CD4-positive, alpha-beta memory T cell (primary cell): ENCODE data around the gene SCLT1. TPM values are rescaled to one million over a fixed set of nuclear protein-coding genes. Genes with fewer than 3 reads are reported as not detected.

ENCODE experiments used
- CTCF ChIA-PET: fragments of 350-600 bp; sonication (Branson Sonifier 250); formaldehyde crosslinking; loops from one replicate; lab custom pipeline; 2021; ENCODE audit warnings: inconsistent platforms; ENCODE audit not compliant: partially characterized antibody; lab: Charles Lee
- POLR2A ChIA-PET: fragments of 350-600 bp; sonication (Branson Sonifier 250); formaldehyde crosslinking; loops from one replicate; lab custom pipeline; 2021; ENCODE audit not compliant: partially characterized antibody; lab: Charles Lee
- DNase-seq, 5 donors: peaks; one replicate each; pipeline versions ENCODE4 v3.0.0 to v3.0.0-alpha.2; 2020 to 2022; ENCODE audit warnings: mixed read lengths in 1 of 5
- H3K27ac ChIP-seq: one replicate; pipeline ENCODE4 v1.7.0; 2013; ENCODE audit warnings: low read depth, low read length
- H3K27me3 ChIP-seq: 2 replicates; pipeline ENCODE4 v1.7.0; 2013; ENCODE audit warnings: mild to moderate bottlenecking, low read length, moderate library complexity; ENCODE audit not compliant: insufficient read depth
- H3K36me3 ChIP-seq: 2 replicates; pipeline ENCODE4 v1.7.0; 2013; ENCODE audit warnings: mild to moderate bottlenecking, low read length, moderate library complexity; ENCODE audit not compliant: insufficient read depth
- H3K4me1 ChIP-seq: 2 replicates; pipeline ENCODE4 v1.7.0; 2013; ENCODE audit warnings: mild to moderate bottlenecking, low read length, moderate library complexity; ENCODE audit not compliant: insufficient read depth
- H3K4me3 ChIP-seq, 2 donors: one replicate each; pipeline ENCODE4 v1.7.0; 2013; ENCODE audit warnings: low read length in 2 of 2, mild to moderate bottlenecking in 1 of 2
- H3K9me3 ChIP-seq, 2 donors: one replicate each; pipeline ENCODE4 v1.7.0; 2013; ENCODE audit warnings: low read length in 2 of 2, control low read depth in 1 of 2; ENCODE audit not compliant: control insufficient read depth in 1 of 2
- H3K27ac Mint-ChIP-seq, 7 donors: one replicate each; pipeline ENCODE4 v1.8.0; 2020 to 2021; ENCODE audit warnings: mixed read lengths in 7 of 7, mild to moderate bottlenecking in 6 of 7, inconsistent platforms in 3 of 7, moderate library complexity in 3 of 7
- H3K27me3 Mint-ChIP-seq, 2 donors: one replicate each; pipeline ENCODE4 v1.8.0; 2020 to 2021; ENCODE audit warnings: mixed read lengths in 2 of 2
- H3K36me3 Mint-ChIP-seq, 2 donors: one replicate each; pipeline ENCODE4 v1.8.0; 2020 to 2021; ENCODE audit warnings: mixed read lengths in 2 of 2, inconsistent platforms in 1 of 2, mild to moderate bottlenecking in 1 of 2
- H3K4me1 Mint-ChIP-seq, 4 donors: one replicate each; pipeline ENCODE4 v1.8.0; 2020 to 2021; ENCODE audit warnings: mixed read lengths in 4 of 4, mild to moderate bottlenecking in 1 of 4
- H3K4me3 Mint-ChIP-seq, 8 donors: one replicate each; pipeline ENCODE4 v1.8.0; 2020 to 2021; ENCODE audit warnings: mixed read lengths in 8 of 8, mild to moderate bottlenecking in 7 of 8, moderate library complexity in 6 of 8, inconsistent platforms in 3 of 8
- H3K9me3 Mint-ChIP-seq, 8 donors: one replicate each; pipeline ENCODE4 v1.8.0; 2020 to 2021; ENCODE audit warnings: mixed read lengths in 8 of 8, mild to moderate bottlenecking in 5 of 8, inconsistent platforms in 3 of 8, moderate library complexity in 1 of 8
- intact Hi-C: fragments of 100-400 bp; cut with micrococcal nuclease; formaldehyde crosslinking; loops from one replicate; pipeline ENCODE4 v1.15.1; 2023
- polyA plus RNA-seq, 2 donors: library from polyadenylated mRNA; unstranded; fragments of 300-500 nt; fragmentation: Illumina TruSeq; gene quantifications; one replicate each; pipeline ENCODE4 v1.2.3, GENCODE V29; 2021
- total RNA-seq, 2 experiments: library from RNA; stranded (reverse); gene quantifications; one replicate each; pipeline ENCODE4 v1.2.3, GENCODE V29; 2021

The SCLT1 gene
- total and polyA plus RNA-seq, 4 experiments from 2014 or later: 4.3 to 20.8 (median 12.0) TPM

DNA sequence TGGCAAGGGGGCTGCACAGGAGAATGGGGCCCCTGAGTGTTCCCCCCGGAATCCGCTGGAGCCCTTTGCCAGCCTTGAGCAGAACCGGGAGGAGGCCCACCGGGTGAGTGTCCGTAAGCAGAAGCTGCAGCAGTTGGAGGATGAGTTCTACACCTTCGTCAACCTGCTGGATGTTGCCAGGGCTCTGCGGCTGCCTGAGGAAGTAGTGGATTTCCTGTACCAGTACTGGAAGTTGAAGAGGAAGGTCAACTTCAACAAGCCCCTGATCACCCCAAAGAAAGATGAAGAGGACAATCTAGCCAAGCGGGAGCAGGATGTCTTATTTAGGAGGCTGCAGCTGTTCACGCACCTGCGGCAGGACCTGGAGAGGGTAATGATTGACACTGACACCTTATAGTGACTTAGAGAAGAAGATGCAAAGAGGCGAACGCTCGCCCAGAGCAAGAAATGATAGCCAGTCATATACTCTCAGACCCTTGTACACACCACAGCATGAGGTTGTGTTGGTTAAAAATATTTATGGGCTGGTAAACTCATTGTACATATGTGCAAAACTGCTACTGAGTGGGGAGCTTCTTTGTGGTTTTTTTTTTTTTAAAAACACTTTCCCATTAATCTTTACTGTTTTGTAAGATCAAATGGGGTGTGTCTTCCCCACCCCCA lies 231.4 kb downstream of the SCLT1 start:
- peaks cover 67 to 84% of the 10 kb centered on the region in 2 donors for H3K36me3 Mint-ChIP-seq
- peak overlapping the region; percentile 50 for H3K27ac ChIP-seq

DNA sequence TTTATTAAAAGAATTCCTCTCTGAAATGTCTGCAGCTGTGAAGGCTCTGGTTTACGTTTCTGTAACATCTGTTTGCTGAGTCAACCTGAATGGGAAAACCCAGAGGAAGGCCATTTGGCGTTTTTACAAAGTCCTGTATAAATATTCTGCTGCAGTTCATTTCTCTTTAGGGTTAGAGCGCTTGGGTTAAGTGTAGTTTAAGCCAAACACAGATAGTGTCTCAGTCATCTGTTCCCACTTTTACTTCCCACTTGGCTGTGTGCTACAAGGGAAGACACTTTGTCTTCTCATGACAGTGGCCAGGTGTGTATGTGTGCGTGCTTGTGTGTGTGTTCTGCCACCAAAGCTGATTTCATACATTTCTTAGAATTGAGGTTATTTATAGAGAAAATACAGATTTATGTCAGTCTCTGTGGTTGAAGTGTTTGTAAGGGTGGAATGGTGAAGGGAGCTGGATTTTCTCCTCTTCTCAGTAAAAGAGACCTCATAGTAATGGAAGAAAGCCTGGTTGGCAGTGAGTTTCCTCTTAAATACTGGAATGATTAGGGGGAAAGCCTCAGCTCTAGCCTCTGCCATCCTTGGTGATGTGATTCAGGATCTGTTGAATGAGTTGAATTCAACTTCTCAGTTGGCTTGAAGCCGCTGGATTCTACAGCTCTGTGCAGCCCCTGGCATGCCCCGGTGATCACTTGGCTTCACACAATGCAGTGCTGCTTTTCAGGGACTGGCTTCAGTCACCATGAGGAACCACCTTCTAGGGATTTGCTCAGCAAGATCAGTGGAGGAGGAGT lies 233.3 kb downstream of the SCLT1 start:
- peaks cover 60 to 83% of the 10 kb centered on the region in 2 donors for H3K36me3 Mint-ChIP-seq
- no peak overlapping the region for H3K4me3 Mint-ChIP-seq
- Histone ChIP-seq H3K4me3 (no peak overlapping the region), H3K27ac (no peak overlapping the region), H3K27me3 (no peaks in the 10 kb centered on the region), H3K36me3 (peaks cover 33% of the 10 kb centered on the region), H3K4me1 (peaks cover 29% of the 10 kb centered on the region), H3K9me3 (no peaks in the 10 kb centered on the region)
- DNase-seq: no peak
- H3K9me3 Mint-ChIP-seq: peaks cover 0 to 2% (median 0%) of the 10 kb centered on the region in 8 donors
- POLR2A ChIA-PET: no interaction called here
- CTCF ChIA-PET: interaction anchor here (0.8 to 5.9 kb wide), 3 partner anchors 19 to 77 kb away, joined by 3 to 52 read pairs (median 3); no protein-coding TSS in a partner anchor
- H3K4me1 Mint-ChIP-seq: peaks cover 32 to 50% (median 41%) of the 10 kb centered on the region in 4 donors
- intact Hi-C loops: loop anchor here (5.0 kb wide), 1 partner anchor 232 kb away; the partner anchor contains the start of gene SCLT1
- H3K27me3 Mint-ChIP-seq: no peaks in the 10 kb centered on the region
- peak overlapping the region in 5 of 7 donors; percentile 8 to 77 (median 25) for H3K27ac Mint-ChIP-seq

More for the DNA sequence above, 231.4 kb downstream of the SCLT1 start:
- Mint-ChIP-seq H3K4me1 (peaks cover 36 to 49% (median 42%) of the 10 kb centered on the region in 4 donors), H3K4me3 (peak overlapping the region; percentile 11 to 75 (median 62)), H3K27ac (peak overlapping the region; percentile 87 to 96 (median 93)), H3K9me3 (peaks cover 0 to 2% (median 0%) of the 10 kb centered on the region in 8 donors), H3K27me3 (no peaks in the 10 kb centered on the region)
- no peak overlapping the region for H3K4me3 ChIP-seq
- peaks cover 14% of the 10 kb centered on the region for H3K36me3 ChIP-seq
- H3K9me3 ChIP-seq: no peaks in the 10 kb centered on the region
- intact Hi-C loops: loop anchor here (5.0 kb wide), 1 partner anchor 230 kb away; the partner anchor contains the start of gene SCLT1
- DNase-seq: peak in 3 of 5 donors; percentile 6 to 16 (median 13)
- ChIA-PET CTCF (interaction anchor here (0.6 to 5.9 kb wide), 21 partner anchors 8 to 670 kb away, joined by 3 to 52 read pairs (median 5); partner anchors contain the start of genes JADE1 and SCLT1), POLR2A (interaction anchor here (0.8 to 1.7 kb wide), 4 partner anchors 49 to 287 kb away, joined by 3 to 5 read pairs (median 4); no protein-coding TSS in a partner anchor)
- peaks cover 29% of the 10 kb centered on the region for H3K4me1 ChIP-seq
- H3K27me3 ChIP-seq: no peaks in the 10 kb centered on the region

- Histone ChIP-seq H3K36me3 (peaks cover 35% of the 10 kb centered on the region), H3K4me1 (peaks cover 39% of the 10 kb centered on the region), H3K27ac (no peak overlapping the region), H3K9me3 (no peaks in the 10 kb centered on the region), H3K27me3 (no peaks in the 10 kb centered on the region), H3K4me3 (no peak overlapping the region)
- DNase-seq: no peak
- Mint-ChIP-seq H3K9me3 (peaks cover 0 to 2% (median 0%) of the 10 kb centered on the region in 8 donors), H3K4me3 (peak overlapping the region in 1 of 8 donors; percentile 50), H3K36me3 (peaks cover 64 to 85% of the 10 kb centered on the region in 2 donors), H3K4me1 (peaks cover 39 to 60% (median 50%) of the 10 kb centered on the region in 4 donors), H3K27me3 (no peaks in the 10 kb centered on the region), H3K27ac (peak overlapping the region in 5 of 7 donors; percentile 11 to 85 (median 67))
- POLR2A ChIA-PET: no interaction called here
- intact Hi-C loops: no loop called here
- CTCF ChIA-PET: no interaction called here
These were observed 234.3 kb downstream of the SCLT1 start for GRCh38 chr4:128858879-128859671.

DNA sequence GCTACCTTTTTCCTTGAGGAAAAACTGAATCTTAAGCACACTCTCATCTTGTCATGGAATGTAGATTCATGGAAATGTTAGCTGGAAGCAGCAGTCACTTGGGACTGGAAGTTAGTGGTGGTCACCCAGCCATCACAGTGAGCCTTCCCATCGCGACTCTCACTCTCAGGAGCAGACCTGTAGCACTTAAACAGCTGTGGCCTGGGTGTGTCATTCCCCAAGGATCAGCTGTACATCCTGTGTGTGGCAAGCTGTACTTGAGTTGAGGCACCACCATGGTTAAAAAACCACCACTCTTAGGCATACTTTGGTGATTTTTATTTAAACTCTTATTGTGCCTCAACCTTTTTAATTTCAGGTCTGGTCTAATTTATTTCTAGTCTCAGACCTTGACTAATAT lies 237.1 kb downstream of the SCLT1 start:
- peaks cover 24 to 59% (median 38%) of the 10 kb centered on the region in 4 donors for H3K4me1 Mint-ChIP-seq
- Histone ChIP-seq H3K4me3 (no peak overlapping the region), H3K27me3 (no peaks in the 10 kb centered on the region), H3K4me1 (peaks cover 27% of the 10 kb centered on the region), H3K9me3 (no peaks in the 10 kb centered on the region), H3K27ac (no peak overlapping the region), H3K36me3 (peaks cover 48% of the 10 kb centered on the region)
- peaks cover 69 to 86% of the 10 kb centered on the region in 2 donors for H3K36me3 Mint-ChIP-seq
- no peak overlapping the region for H3K4me3 Mint-ChIP-seq
- intact Hi-C loops: no loop called here
- H3K27me3 Mint-ChIP-seq: no peaks in the 10 kb centered on the region
- H3K27ac Mint-ChIP-seq: peak overlapping the region in 3 of 7 donors; percentile 32 to 57 (median 51)
- ChIA-PET CTCF (interaction anchor here (1.3 to 2.6 kb wide), 2 partner anchors 43 to 74 kb away, joined by 4 to 16 read pairs; no protein-coding TSS in a partner anchor), POLR2A (interaction anchor here (2.3 kb wide), 1 partner anchor 44 kb away, joined by 8 read pairs; no protein-coding TSS in a partner anchor)
- H3K9me3 Mint-ChIP-seq: no peaks in the 10 kb centered on the region
- DNase-seq: no peak

- peak overlapping the region in 3 of 7 donors; percentile 51 to 81 (median 79) for H3K27ac Mint-ChIP-seq
- intact Hi-C loops: no loop called here
- no peaks in the 10 kb centered on the region for H3K27me3 Mint-ChIP-seq
- Histone ChIP-seq H3K9me3 (no peaks in the 10 kb centered on the region), H3K36me3 (peaks cover 55% of the 10 kb centered on the region), H3K27me3 (no peaks in the 10 kb centered on the region), H3K4me3 (no peak overlapping the region), H3K27ac (no peak overlapping the region), H3K4me1 (peaks cover 22% of the 10 kb centered on the region)
- POLR2A ChIA-PET: interaction anchor here (2.1 to 2.3 kb wide), 2 partner anchors 43 to 46 kb away, joined by 8 to 15 read pairs; partner anchors contain the start of gene JADE1
- H3K9me3 Mint-ChIP-seq: no peaks in the 10 kb centered on the region
- no peak overlapping the region for H3K4me3 Mint-ChIP-seq
- DNase-seq: no peak
- H3K36me3 Mint-ChIP-seq: peaks cover 69 to 86% of the 10 kb centered on the region in 2 donors
- CTCF ChIA-PET: interaction anchor here (1.3 to 3.5 kb wide), 5 partner anchors 7 to 401 kb away, joined by 4 to 24 read pairs (median 5); no protein-coding TSS in a partner anchor
- peaks cover 20 to 54% (median 32%) of the 10 kb centered on the region in 4 donors for H3K4me1 Mint-ChIP-seq
These were observed 237.7 kb downstream of the SCLT1 start for GRCh38 chr4:128855621-128856020.

DNA sequence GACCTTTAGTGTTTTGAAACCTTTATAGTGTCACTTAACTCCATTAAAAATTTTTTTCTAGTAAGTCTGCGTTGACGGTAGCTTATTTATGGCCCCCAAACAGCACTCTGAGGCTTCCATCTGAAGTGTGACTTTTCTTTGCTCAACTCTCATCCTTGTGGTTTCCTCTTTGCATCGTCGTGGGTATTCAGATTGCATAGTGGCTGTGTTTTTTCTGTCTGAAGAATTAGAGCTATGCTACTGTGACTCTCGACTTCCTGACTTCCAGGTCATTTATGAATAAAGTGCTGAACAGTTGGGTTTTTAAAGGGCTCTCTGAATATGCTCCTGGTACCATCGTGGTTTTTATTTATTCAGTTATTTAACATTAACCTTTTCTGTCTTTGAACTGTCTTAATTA lies 238.9 kb downstream of the SCLT1 start:
- Mint-ChIP-seq H3K4me1 (peaks cover 22 to 45% (median 29%) of the 10 kb centered on the region in 4 donors), H3K27ac (peak overlapping the region in 6 of 7 donors; percentile 53 to 92 (median 86)), H3K36me3 (peaks cover 71 to 85% of the 10 kb centered on the region in 2 donors), H3K9me3 (no peaks in the 10 kb centered on the region), H3K4me3 (peak overlapping the region in 6 of 8 donors; percentile 19 to 48 (median 46)), H3K27me3 (no peaks in the 10 kb centered on the region)
- H3K4me3 ChIP-seq: no peak overlapping the region
- intact Hi-C loops: no loop called here
- peaks cover 63% of the 10 kb centered on the region for H3K36me3 ChIP-seq
- H3K9me3 ChIP-seq: no peaks in the 10 kb centered on the region
- H3K27me3 ChIP-seq: no peaks in the 10 kb centered on the region
- H3K4me1 ChIP-seq: peaks cover 22% of the 10 kb centered on the region
- H3K27ac ChIP-seq: no peak overlapping the region
- ChIA-PET POLR2A (interaction anchor here (0.9 to 2.1 kb wide), 3 partner anchors 13 to 44 kb away, joined by 4 to 15 read pairs (median 5); partner anchors contain the start of gene JADE1), CTCF (interaction anchor here (1.6 to 3.5 kb wide), 6 partner anchors 8 to 400 kb away, joined by 4 to 24 read pairs (median 6); no protein-coding TSS in a partner anchor)
- DNase-seq: peak; percentile 26 to 47 (median 35)
